ENCODE data around the gene SLX4. TPM values are rescaled to one million over a fixed set of nuclear protein-coding genes. Genes with fewer than 3 reads are reported as not detected.

SLX4 gene
- total RNA-seq, 4 donors from 2014 or later: 1.2 to 6.2 (median 4.8) TPM

DNA sequence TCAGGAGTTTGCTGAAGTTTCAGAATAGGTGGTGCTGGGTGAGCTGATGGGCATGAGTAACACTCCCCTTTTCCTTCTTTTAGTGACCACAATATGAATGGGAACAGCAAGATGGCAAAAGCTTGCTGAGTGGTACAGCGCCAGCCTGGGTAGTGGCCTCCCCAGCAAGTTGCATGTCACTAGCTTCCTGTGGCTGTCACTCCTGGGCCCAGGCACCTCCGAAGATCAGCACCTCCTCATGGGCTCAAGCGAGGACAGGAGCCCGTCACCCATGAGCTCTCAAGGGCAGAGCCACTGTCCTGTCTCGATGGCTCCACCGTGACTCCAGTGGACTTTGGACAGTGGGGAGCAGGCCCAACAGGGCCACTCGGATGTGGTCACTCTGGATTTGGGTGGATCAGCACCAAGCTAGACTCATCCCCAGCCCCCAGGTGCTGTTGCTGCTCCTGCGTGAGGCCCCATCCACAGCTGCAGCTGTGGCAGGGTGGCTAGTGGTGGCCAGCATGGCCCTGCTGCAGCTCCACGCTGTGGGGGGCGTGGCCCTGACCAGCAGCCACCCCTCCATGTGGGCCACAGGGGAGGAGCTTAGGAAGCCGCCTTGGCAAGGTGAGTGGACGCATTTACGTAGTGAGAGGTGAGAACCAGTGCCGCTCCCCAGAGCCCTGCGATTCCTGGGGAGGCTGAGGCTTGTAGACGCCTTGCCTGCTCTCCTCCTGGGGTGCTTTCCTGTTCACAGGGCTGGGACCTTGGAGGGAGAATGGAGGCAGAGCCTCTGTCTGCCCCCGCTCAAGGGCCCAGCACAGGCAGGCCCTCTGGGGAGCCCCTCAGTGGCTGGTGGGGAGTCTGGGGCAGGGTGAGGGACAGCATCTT is 29.5 kb upstream of the SLX4 start:
- Histone ChIP-seq H3K27me3 (no peaks in the 10 kb centered on the region), H3K27ac (no peak overlapping the region), H3K4me1 (no peaks in the 10 kb centered on the region), H3K9me3 (no peaks in the 10 kb centered on the region), H3K36me3 (no peaks in the 10 kb centered on the region), H3K4me3 (no peak overlapping the region)
- DNase-seq: no peak
- no peak for TF ChIP-seq POLR2A (IDR thresholded peaks at IDR 0.05)
- TF ChIP-seq, protein P1, sequence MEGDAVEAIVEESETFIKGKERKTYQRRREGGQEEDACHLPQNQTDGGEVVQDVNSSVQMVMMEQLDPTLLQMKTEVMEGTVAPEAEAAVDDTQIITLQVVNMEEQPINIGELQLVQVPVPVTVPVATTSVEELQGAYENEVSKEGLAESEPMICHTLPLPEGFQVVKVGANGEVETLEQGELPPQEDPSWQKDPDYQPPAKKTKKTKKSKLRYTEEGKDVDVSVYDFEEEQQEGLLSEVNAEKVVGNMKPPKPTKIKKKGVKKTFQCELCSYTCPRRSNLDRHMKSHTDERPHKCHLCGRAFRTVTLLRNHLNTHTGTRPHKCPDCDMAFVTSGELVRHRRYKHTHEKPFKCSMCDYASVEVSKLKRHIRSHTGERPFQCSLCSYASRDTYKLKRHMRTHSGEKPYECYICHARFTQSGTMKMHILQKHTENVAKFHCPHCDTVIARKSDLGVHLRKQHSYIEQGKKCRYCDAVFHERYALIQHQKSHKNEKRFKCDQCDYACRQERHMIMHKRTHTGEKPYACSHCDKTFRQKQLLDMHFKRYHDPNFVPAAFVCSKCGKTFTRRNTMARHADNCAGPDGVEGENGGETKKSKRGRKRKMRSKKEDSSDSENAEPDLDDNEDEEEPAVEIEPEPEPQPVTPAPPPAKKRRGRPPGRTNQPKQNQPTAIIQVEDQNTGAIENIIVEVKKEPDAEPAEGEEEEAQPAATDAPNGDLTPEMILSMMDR (IDR thresholded peaks at IDR 0.05): no peak
- intact Hi-C loops (cut with DNase I; ENCODE audit: low total_unique reads): no loop called here

DNA sequence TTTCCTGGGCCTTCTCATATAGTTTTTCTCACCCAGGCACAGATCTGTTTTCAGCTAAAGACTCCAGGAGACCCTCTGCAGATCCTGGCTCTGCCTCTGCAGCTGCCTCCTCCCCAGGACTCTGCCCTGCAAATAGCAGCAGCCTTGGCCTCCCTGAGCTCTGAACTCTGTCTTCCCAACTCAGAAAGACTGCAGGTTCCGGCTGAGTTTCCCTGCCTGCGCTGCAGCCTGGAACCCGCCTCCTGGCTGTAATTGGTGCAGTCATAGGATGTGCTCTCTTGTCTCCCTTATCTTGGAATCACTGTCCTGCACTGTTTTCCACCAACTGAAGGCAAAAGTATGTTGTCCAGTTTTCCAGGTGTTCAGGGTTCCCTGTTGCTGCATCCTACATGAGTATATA is 28.8 kb upstream of the SLX4 start:
- no peaks in the 10 kb centered on the region for H3K4me1 ChIP-seq
- H3K27me3 ChIP-seq: no peaks in the 10 kb centered on the region
- H3K9me3 ChIP-seq: no peaks in the 10 kb centered on the region
- no peak for DNase-seq
- H3K4me3 ChIP-seq: no peak overlapping the region
- H3K36me3 ChIP-seq: no peaks in the 10 kb centered on the region
- TF ChIP-seq, protein P1 (IDR thresholded peaks at IDR 0.05): no peak
- TF ChIP-seq POLR2A (IDR thresholded peaks at IDR 0.05): no peak
- intact Hi-C loops (cut with DNase I; ENCODE audit: low total_unique reads): no loop called here
- H3K27ac ChIP-seq: no peak overlapping the region

DNA sequence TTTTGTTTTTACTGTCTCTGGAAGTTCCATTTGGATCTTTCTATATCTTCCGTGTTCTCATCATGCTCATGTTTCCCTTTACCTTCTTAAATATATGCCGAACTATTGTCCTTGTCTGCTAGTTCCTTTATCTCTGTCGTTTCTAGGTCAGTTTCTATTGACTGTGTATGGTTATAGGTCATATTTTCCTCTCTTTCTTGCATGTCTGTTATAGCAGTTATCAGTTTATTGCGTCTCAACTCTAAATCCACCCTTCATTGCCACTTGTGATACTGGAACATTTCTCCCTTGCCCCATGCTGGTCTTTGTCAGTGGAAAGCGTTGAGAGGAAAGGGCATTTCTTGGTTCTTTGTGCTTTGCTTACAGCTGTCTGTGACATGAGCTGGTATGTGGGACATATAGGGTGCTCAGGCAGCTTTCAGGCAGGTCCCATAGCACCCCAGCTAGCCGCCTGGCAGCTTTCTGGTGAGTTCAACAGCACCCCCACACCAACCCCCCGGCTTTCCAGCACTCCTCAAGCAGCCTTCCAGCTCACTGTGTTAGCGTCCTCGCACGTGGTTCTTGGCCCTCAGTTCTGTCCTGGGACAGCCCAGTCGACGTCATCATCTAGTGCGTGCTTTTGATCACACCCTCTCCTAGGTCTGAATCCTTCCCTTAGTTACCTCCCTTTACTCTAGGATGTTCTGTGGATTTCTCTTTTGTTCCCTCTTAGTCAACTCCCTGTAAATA is 27.7 kb upstream of the SLX4 start:
- intact Hi-C loops (cut with DNase I; ENCODE audit: low total_unique reads): no loop called here
- TF ChIP-seq POLR2A (IDR thresholded peaks at IDR 0.05): no peak
- TF ChIP-seq, protein P1 (IDR thresholded peaks at IDR 0.05): no peak
- Histone ChIP-seq H3K4me3 (no peak overlapping the region), H3K27ac (no peak overlapping the region), H3K36me3 (no peaks in the 10 kb centered on the region), H3K27me3 (no peaks in the 10 kb centered on the region), H3K9me3 (no peaks in the 10 kb centered on the region), H3K4me1 (no peaks in the 10 kb centered on the region)
- no peak for DNase-seq

DNA sequence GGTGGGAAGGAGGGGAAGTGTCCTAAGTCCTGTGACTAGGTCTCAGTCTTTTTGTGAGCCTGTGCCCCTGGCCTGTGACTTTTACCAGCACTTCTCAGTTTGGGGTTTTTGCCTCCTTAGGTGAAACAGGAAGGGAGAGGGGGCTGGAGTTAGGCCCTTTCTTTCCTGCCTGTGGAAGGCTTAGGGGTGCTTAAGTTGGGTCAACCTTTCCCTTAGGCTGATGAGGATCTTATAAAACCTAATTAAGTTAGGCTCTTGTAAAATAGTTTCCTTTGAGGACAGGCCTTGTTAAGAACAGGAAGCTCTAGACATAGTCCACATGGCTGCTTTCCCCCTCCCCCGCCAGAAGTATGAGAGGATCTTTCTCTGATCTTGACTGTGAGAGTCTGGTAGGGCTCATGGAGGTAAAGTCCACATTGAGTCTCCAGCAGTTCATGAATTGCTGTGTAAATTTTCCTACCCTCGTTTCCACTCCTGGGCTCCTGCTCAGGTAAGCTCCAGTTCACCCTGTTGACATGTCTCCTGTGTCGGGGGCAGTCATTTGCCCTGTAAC is 26.0 kb upstream of the SLX4 start:
- H3K27ac ChIP-seq: no peak overlapping the region
- H3K4me1 ChIP-seq: no peaks in the 10 kb centered on the region
- no peaks in the 10 kb centered on the region for H3K9me3 ChIP-seq
- H3K36me3 ChIP-seq: no peaks in the 10 kb centered on the region
- TF ChIP-seq, protein P1 (IDR thresholded peaks at IDR 0.05): no peak
- TF ChIP-seq POLR2A (IDR thresholded peaks at IDR 0.05): no peak
- intact Hi-C loops (cut with DNase I; ENCODE audit: low total_unique reads): no loop called here
- no peaks in the 10 kb centered on the region for H3K27me3 ChIP-seq
- no peak for DNase-seq
- no peak overlapping the region for H3K4me3 ChIP-seq
